ENCODE results near the gene GOLGA8F. TPM values are rescaled to one million over a fixed set of nuclear protein-coding genes. Genes with fewer than 3 reads are reported as not detected.

The GOLGA8F gene
- total RNA-seq, 1 experiment from 2014 or later = not detected

Small RNAs within 50 kb of the gene (microRNA-seq; reads per million reads assigned to microRNA genes)
- gene MIR4509-2 = not detected

Other genes starting within 250 kb of the GOLGA8F start
- gene HERC2, start 56.5 kb upstream of the GOLGA8F start, total RNA-seq (2022) = 18.0 and 19.7 TPM in 2 replicates
- gene GOLGA6L24, start 20.6 kb upstream of the GOLGA8F start, total RNA-seq (2022) = not detected in 2 replicates
- gene GOLGA8G, start 154.3 kb downstream of the GOLGA8F start, total RNA-seq (2022) = not detected in 2 replicates
- gene GOLGA6L25, start 174.9 kb downstream of the GOLGA8F start, total RNA-seq (2022) = not detected in 2 replicates